Prostate gland (tissue), 2 donors: ENCODE data around the gene NR5A2.

Experiments used
- POLR2A ChIP-seq: fragments of 450-650 bp; IDR thresholded peaks from one replicate; pipeline ENCODE4 v1.6.1; 2016; ENCODE audit warnings: antibody characterized with exemption, mild to moderate bottlenecking
- POLR2AphosphoS5 ChIP-seq: sonication (generic); formaldehyde crosslinking; IDR thresholded peaks from one replicate; pipeline ENCODE4 v1.6.1; 2017; ENCODE audit warnings: antibody characterized with exemption
- TF ChIP-seq, protein P1 (sequence below), 4 experiments: fragments of 200-600 bp in 2 of 4; fragments of 450-650 bp in 2 of 4; sonication (generic) in 2 of 4; IDR thresholded peaks; 1 replicate in 3 of 4; 2 replicates in 1 of 4; pipeline ENCODE4 v1.5.1; 2016 to 2019; ENCODE audit warnings: antibody characterized with exemption in 4 of 4, mild to moderate bottlenecking in 2 of 4, moderate library complexity in 2 of 4

DNA sequence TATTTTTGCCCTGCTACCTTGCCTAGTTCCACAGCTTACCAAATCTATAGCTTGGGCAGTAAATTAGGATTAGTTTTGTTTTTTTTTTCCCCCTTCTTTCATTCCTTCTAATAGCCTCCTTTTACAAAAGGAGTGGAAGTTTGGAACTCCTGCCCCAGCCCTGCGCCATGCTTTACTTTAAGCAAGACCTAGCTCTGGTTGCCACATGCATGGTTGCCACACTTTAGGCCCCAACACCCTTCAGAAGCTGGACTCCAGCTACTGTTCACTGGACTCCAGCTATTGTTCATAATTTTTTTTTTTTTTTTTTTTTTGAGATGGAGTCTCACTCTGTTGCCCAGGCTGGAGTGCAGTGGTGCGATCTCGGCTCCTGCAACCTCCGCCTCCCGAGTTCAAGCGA, 115.8 kb downstream of the NR5A2 start:
- TF ChIP-seq POLR2AphosphoS5 (no peak), POLR2A (no peak)
- TF ChIP-seq, protein P1, sequence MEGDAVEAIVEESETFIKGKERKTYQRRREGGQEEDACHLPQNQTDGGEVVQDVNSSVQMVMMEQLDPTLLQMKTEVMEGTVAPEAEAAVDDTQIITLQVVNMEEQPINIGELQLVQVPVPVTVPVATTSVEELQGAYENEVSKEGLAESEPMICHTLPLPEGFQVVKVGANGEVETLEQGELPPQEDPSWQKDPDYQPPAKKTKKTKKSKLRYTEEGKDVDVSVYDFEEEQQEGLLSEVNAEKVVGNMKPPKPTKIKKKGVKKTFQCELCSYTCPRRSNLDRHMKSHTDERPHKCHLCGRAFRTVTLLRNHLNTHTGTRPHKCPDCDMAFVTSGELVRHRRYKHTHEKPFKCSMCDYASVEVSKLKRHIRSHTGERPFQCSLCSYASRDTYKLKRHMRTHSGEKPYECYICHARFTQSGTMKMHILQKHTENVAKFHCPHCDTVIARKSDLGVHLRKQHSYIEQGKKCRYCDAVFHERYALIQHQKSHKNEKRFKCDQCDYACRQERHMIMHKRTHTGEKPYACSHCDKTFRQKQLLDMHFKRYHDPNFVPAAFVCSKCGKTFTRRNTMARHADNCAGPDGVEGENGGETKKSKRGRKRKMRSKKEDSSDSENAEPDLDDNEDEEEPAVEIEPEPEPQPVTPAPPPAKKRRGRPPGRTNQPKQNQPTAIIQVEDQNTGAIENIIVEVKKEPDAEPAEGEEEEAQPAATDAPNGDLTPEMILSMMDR (IDR thresholded peaks at IDR 0.05) = no peak
